ENCODE data around the gene ABHD13. TPM values are rescaled to one million over a fixed set of nuclear protein-coding genes. Genes with fewer than 3 reads are reported as not detected.
A peak's percentile ranks its signal among the peaks of the same experiment; 100 is the strongest.
"Not testable (repeated sequence)": the region's sequence is repeated elsewhere in the genome, so short reads cannot be mapped to it uniquely, and the experiment has no call there.

The ABHD13 gene
- total and polyA plus RNA-seq, 11 donors, result 2.4 to 6.6 (median 4.9) TPM

DNA sequence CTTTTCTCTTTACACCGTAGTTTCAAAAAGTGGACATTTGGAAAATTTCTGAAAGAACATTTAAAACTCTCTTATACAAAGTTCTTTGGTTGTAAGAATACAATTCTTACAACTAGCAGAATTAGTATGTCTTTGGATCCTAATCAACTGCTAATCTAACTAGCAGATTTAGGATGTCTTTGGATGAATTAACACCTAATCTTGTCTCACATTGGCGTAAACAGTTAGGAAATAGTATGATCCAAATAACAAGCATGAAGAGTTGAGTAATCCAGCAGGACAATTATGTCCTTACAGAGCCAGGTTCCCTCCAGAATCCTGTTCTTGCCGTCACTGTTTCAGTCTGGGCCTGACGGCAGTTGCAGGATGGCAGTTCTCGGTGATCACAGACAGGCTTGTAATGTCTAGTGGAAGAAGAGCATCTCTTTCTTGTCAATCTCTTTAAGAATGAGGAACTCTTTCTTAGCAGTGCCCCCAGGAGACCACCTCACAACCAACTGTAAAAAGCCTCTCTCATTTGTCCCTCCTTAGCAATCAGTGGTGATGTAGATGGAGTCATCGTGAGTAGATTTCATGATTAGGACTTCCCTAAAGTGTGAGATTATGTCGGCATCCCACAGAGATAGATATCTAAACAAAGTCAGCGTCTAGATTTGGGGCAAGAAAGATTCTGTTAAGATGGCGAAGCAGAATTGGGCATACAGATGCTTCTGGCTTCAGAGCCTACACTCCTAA lies 45.6 kb downstream of the ABHD13 start:
- no peak overlapping the region for H3K27ac ChIP-seq
- intact Hi-C loops (cut with DNase I), result no loop called here
- ATAC-seq (no peak), DNase-seq (no peak)
- H3K9me3 ChIP-seq, result no peaks in the 10 kb centered on the region
- no peaks in the 10 kb centered on the region for H3K27me3 ChIP-seq
- H3K4me1 ChIP-seq, result peaks cover 0 to 23% (median 0%) of the 10 kb centered on the region in 12 donors
- H3K4me3 ChIP-seq, result no peak overlapping the region
- H3K36me3 ChIP-seq, result no peaks in the 10 kb centered on the region
- 89 to 92% (median 91%) methylated on average over 9 of the region's 9 CpGs for WGBS, 4 donors
- TF ChIP-seq CTCF (IDR thresholded peaks at IDR 0.05), result no peak
- TF ChIP-seq POLR2A (IDR thresholded peaks at IDR 0.05), result no peak

DNA sequence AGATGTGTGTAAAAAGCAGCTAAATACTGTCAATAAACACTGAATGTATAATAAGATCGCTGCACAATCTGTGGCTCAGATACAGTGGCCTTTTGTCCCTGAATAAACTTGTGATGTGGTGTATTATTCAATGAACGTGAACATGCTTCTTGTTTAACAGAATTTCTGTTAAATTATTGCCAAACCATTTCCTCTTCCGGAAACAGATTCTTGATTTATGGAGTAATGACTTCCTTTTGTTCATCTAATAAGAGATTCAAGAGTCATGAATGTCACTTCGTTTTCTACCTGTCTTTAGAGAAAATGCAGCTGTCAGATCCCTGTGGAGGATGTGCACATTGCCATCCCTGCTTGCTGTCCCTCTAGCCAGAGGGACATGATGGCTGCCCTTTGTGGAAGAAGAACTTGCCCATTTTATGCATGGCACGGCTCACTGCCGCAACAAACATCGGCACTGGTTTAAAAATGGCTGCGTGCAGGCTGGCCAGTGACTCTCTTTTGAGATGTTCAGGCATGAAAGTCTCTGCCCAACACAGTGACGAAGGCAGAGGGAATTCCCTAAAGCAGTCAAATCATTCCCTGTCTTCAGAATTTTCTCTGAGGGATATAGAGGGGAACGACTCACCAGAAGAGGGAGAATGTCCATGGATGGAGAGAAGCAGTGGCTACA lies 48.3 kb downstream of the ABHD13 start:
- TF ChIP-seq POLR2A (IDR thresholded peaks at IDR 0.05) (no peak), CTCF (IDR thresholded peaks at IDR 0.05) (no peak)

DNA sequence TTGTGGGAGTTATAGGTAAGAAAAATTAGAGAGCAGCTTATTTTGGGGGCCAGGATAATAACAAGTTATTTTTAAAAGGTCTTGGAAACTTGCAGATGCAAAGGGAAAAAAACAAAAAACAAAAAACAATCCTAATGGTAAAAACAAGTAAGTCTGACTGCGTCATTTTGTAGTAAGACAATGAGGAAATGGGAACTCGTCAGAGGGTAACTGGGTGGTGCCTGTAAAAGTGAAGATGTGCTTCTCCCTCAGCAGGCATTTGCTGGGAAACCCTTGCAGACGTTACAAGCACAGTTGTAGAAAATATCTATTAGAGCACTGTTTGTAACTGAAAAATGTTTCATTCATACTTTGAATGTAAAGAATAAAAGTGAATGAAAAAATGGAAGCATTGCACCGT lies 49.2 kb downstream of the ABHD13 start:
- peaks cover 0 to 34% (median 2%) of the 10 kb centered on the region in 12 donors for H3K4me1 ChIP-seq
- 85 to 87% (median 87%) methylated on average over 4 of the region's 4 CpGs for WGBS, 4 donors
- H3K4me3 ChIP-seq, result no peak overlapping the region
- no peaks in the 10 kb centered on the region for H3K36me3 ChIP-seq
- H3K9me3 ChIP-seq, result no peaks in the 10 kb centered on the region
- no peak for TF ChIP-seq CTCF (IDR thresholded peaks at IDR 0.05)
- TF ChIP-seq POLR2A (IDR thresholded peaks at IDR 0.05), result no peak
- H3K27ac ChIP-seq, result peak overlapping the region in 1 of 12 donors; percentile 94
- H3K27me3 ChIP-seq, result no peaks in the 10 kb centered on the region
- intact Hi-C loops (cut with DNase I), result loop anchor here in 1 of 10 donors (5.0 kb wide), 1 partner anchor 40 kb away; no protein-coding TSS in a partner anchor
- ATAC-seq (no peak), DNase-seq (peak in 1 of 5 donors; percentile 27)

More for the DNA sequence above, 48.3 kb downstream of the ABHD13 start:
- no peaks in the 10 kb centered on the region for H3K9me3 ChIP-seq
- peaks cover 0 to 34% (median 2%) of the 10 kb centered on the region in 12 donors for H3K4me1 ChIP-seq
- peak overlapping the region in 1 of 12 donors; percentile 94 for H3K27ac ChIP-seq
- 66 to 83% (median 80%) methylated on average over 10 of the region's 10 CpGs for WGBS, 4 donors
- DNase-seq (peak in 1 of 5 donors; percentile 17), ATAC-seq (no peak)
- peak overlapping the region in 1 of 12 donors; percentile 38 for H3K4me3 ChIP-seq
- no peaks in the 10 kb centered on the region for H3K36me3 ChIP-seq
- no peaks in the 10 kb centered on the region for H3K27me3 ChIP-seq
- intact Hi-C loops (cut with DNase I), result loop anchor here in 1 of 10 donors (5.0 kb wide), 1 partner anchor 39 kb away; no protein-coding TSS in a partner anchor

DNA sequence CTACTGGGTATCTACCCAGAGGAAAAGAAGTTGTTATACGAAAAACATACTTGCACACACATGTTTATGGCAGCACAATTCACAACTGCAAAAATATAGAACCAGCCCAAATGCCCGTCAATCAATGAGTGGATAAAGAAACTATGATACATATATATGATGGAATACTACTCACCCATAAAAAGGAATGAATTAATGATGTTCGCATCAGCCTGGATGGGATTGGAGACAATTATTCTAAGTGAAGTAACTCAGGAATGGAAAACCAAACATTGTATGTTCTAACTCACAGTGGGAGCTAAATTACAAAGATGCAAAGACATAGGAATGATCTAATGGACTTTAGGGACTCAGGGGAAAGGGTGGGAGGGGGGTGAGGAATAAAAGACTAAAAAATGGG lies 49.7 kb downstream of the ABHD13 start:
- not testable (repeated sequence) for H3K27me3 ChIP-seq, H3K9me3 ChIP-seq, ATAC-seq, H3K36me3 ChIP-seq, H3K4me3 ChIP-seq, DNase-seq
- intact Hi-C loops (cut with DNase I), result loop anchor here in 1 of 10 donors (5.0 kb wide), 1 partner anchor 41 kb away; no protein-coding TSS in a partner anchor
- WGBS, 4 donors, result 97 to 99% (median 98%) methylated on average over 3 of the region's 3 CpGs
- peaks cover 0 to 34% (median 2%) of the 10 kb centered on the region in 12 donors for H3K4me1 ChIP-seq
- peak overlapping the region in 1 of 12 donors; percentile 94 for H3K27ac ChIP-seq
